ENCODE results near the gene C18orf63. TPM values are rescaled to one million over a fixed set of nuclear protein-coding genes. Genes with fewer than 3 reads are reported as not detected.

The C18orf63 gene
- total and polyA plus RNA-seq, 2 of the 4 experiments (the other 2 are of a cell fraction), result not detected

DNA sequence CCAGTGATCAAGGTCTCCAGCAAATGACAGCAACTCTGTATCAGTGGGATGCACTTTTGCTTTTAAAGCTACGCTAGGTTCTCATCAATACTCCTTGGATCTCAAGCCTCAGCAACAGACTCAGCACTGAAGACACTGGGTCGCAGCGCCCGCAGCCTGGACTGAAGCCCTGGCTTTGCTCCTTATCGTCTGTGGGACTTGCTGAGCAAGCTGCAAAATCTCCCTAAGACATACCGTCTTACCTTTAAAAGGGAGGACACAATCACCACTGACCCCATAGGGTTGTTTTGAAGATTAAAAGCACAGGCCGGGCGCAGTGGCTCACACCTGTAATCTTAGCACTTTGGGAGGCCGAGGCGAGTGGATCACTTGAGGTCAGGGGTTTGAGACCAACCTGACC is 32.0 kb upstream of the C18orf63 start:
- H2AK5ac ChIP-seq (ENCODE audit: low read depth, low read length), result no peak overlapping the region
- intact Hi-C loops (cut with micrococcal nuclease), result no loop called here
- H3K9ac ChIP-seq (ENCODE audit: low read depth, low read length), result no peak overlapping the region
- no peaks in the 10 kb centered on the region for H3K9me3 ChIP-seq (ENCODE audit: control insufficient read depth, insufficient read depth, low read length)
- no peak for ATAC-seq (ENCODE audit: low read depth)
- H3K18ac ChIP-seq (ENCODE audit: low read depth, low read length), result no peak overlapping the region
- H2BK20ac ChIP-seq (ENCODE audit: low read depth, low read length), result no peak overlapping the region
- DNase-seq, result no peak
- no peak overlapping the region for H3K23ac ChIP-seq (ENCODE audit: low read depth, low read length)
- no peak overlapping the region for H4K91ac ChIP-seq (ENCODE audit: insufficient read depth, low read depth, low read length)
- H3K4me1 ChIP-seq (ENCODE audit: control insufficient read depth, insufficient read depth, low read length), result peaks cover 11% of the 10 kb centered on the region
- no peak overlapping the region for H3K4me3 ChIP-seq (ENCODE audit: insufficient read depth, low read depth, low read length)
- dilution Hi-C loops (cut with HindIII; ENCODE audit: low sequenced_read_pairs, unreplicated experiment), result no loop called here
- H3K9me1 ChIP-seq (ENCODE audit: insufficient read depth, low read length), result peaks cover 16% of the 10 kb centered on the region
- H2AFZ ChIP-seq (replicated peaks; ENCODE audit: low read length, poor library complexity), result no peak overlapping the region
- 100% methylated on average over 1 of the region's 10 CpGs; no CpG with 5 or more reads in 1 of the 2 experiments for WGBS, 2 experiments (ENCODE audit: extremely low coverage in 2 of 2, insufficient read length in 1 of 2)
- TF ChIP-seq CHD1 (IDR thresholded peaks at IDR 0.05; ENCODE audit: low read depth, low read length), result no peak
- TF ChIP-seq BHLHE40 (IDR thresholded peaks at IDR 0.05; ENCODE audit: low read depth, low read length), result no peak
- TF ChIP-seq POLR2A (IDR thresholded peaks at IDR 0.05; ENCODE audit: low read depth, low read length), result no peak
- TF ChIP-seq, protein P1, sequence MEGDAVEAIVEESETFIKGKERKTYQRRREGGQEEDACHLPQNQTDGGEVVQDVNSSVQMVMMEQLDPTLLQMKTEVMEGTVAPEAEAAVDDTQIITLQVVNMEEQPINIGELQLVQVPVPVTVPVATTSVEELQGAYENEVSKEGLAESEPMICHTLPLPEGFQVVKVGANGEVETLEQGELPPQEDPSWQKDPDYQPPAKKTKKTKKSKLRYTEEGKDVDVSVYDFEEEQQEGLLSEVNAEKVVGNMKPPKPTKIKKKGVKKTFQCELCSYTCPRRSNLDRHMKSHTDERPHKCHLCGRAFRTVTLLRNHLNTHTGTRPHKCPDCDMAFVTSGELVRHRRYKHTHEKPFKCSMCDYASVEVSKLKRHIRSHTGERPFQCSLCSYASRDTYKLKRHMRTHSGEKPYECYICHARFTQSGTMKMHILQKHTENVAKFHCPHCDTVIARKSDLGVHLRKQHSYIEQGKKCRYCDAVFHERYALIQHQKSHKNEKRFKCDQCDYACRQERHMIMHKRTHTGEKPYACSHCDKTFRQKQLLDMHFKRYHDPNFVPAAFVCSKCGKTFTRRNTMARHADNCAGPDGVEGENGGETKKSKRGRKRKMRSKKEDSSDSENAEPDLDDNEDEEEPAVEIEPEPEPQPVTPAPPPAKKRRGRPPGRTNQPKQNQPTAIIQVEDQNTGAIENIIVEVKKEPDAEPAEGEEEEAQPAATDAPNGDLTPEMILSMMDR (conservative IDR thresholded peaks at IDR 0.05; ENCODE audit: low read depth, low read length), result no peak
- TF ChIP-seq, protein P2, sequence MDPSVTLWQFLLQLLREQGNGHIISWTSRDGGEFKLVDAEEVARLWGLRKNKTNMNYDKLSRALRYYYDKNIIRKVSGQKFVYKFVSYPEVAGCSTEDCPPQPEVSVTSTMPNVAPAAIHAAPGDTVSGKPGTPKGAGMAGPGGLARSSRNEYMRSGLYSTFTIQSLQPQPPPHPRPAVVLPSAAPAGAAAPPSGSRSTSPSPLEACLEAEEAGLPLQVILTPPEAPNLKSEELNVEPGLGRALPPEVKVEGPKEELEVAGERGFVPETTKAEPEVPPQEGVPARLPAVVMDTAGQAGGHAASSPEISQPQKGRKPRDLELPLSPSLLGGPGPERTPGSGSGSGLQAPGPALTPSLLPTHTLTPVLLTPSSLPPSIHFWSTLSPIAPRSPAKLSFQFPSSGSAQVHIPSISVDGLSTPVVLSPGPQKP (IDR thresholded peaks at IDR 0.05; ENCODE audit: borderline replicate concordance, low read depth, low read length), result no peak
- no peak for TF ChIP-seq MAFK (IDR thresholded peaks at IDR 0.05; ENCODE audit: low read depth, low read length)
- TF ChIP-seq RFX5 (IDR thresholded peaks at IDR 0.05; ENCODE audit: low read depth, low read length), result no peak
- TF ChIP-seq RAD21 (IDR thresholded peaks at IDR 0.05; ENCODE audit: low read length), result no peak
- TF ChIP-seq CEBPB (IDR thresholded peaks at IDR 0.05; ENCODE audit: low read depth, low read length), result no peak
- TF ChIP-seq FOS (IDR thresholded peaks at IDR 0.05; ENCODE audit: low read depth, low read length), result no peak
- no peak for TF ChIP-seq NFE2L2 (IDR thresholded peaks at IDR 0.05; ENCODE audit: low read depth, low read length)
- TF ChIP-seq, protein P3, sequence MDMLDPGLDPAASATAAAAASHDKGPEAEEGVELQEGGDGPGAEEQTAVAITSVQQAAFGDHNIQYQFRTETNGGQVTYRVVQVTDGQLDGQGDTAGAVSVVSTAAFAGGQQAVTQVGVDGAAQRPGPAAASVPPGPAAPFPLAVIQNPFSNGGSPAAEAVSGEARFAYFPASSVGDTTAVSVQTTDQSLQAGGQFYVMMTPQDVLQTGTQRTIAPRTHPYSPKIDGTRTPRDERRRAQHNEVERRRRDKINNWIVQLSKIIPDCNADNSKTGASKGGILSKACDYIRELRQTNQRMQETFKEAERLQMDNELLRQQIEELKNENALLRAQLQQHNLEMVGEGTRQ (IDR thresholded peaks at IDR 0.05; ENCODE audit: low read depth, low read length), result no peak
- TF ChIP-seq SMC3 (IDR thresholded peaks at IDR 0.05; ENCODE audit: low read depth, low read length), result no peak
- TF ChIP-seq MXI1 (IDR thresholded peaks at IDR 0.05; ENCODE audit: borderline replicate concordance, low read depth, low read length), result no peak
- TF ChIP-seq MAZ (IDR thresholded peaks at IDR 0.05; ENCODE audit: borderline replicate concordance, low read depth, low read length), result no peak
- TF ChIP-seq RCOR1 (IDR thresholded peaks at IDR 0.05; ENCODE audit: insufficient replicate concordance, low read length), result no peak
- H4K20me1 ChIP-seq (ENCODE audit: insufficient read depth, low read length), result peaks cover 6% of the 10 kb centered on the region; the same call in 1 of the 2 replicates
- H3K4me2 ChIP-seq (ENCODE audit: low read depth, low read length), result no peak overlapping the region
- H3K14ac ChIP-seq (replicated peaks; ENCODE audit: low read depth, low read length), result no peak overlapping the region
- H3K4ac ChIP-seq (ENCODE audit: low read depth, low read length), result no peak overlapping the region
- H2BK5ac ChIP-seq (ENCODE audit: low read depth, low read length, poor library complexity, severe bottlenecking), result no peak overlapping the region
- H3K56ac ChIP-seq (ENCODE audit: extremely low read depth, insufficient read depth, low read length), result no peak overlapping the region
- H3K27ac ChIP-seq (ENCODE audit: insufficient read depth, low read length), result no peak overlapping the region
- no peak overlapping the region for H4K8ac ChIP-seq (ENCODE audit: low read depth in 2 of 2, low read length in 2 of 2)
- H4K5ac ChIP-seq (ENCODE audit: low read depth, low read length), result no peak overlapping the region
- POLR2A ChIA-PET (ENCODE audit: unreplicated experiment), result no interaction called here
- H3K27me3 ChIP-seq (ENCODE audit: control insufficient read depth, insufficient read depth, low read length), result no peaks in the 10 kb centered on the region
- CTCF ChIA-PET, result no interaction called here
- no peak overlapping the region for H2BK15ac ChIP-seq (ENCODE audit: low read depth, low read length)
- H2BK120ac ChIP-seq (ENCODE audit: low read depth, low read length), result no peak overlapping the region
- no peaks in the 10 kb centered on the region for H3K36me3 ChIP-seq (ENCODE audit: control insufficient read depth, insufficient read depth, low read length)
- in situ Hi-C loops (cut with MboI; ENCODE audit: low sequenced_read_pairs), result no loop called here
- BruUV-seq (replicated peaks), result no TSS peak
- peaks cover 16 to 58% of the 10 kb centered on the region in 2 experiments for H3K79me1 ChIP-seq (ENCODE audit: low read depth in 1 of 2, low read length in 2 of 2)
- no peak overlapping the region for H2AK9ac ChIP-seq (replicated peaks; ENCODE audit: low read depth, low read length, poor library complexity)

Data from IMR-90 (cell line).